Stimulated activated CD8-positive, alpha-beta memory T cell treated with anti-CD3 and anti-CD28 coated beads, Interleukin-7, amount 100 ng/mL, for 1 hour (primary cell): ENCODE data around the gene AKR1A1.
"Not testable (repeated sequence)": the region's sequence is repeated elsewhere in the genome, so short reads cannot be mapped to it uniquely, and the experiment has no call there.

Experiments
- DNase-seq, 2 donors: peaks; one replicate each; pipeline ENCODE4 v3.0.0-alpha.2; 2020; ENCODE audit warnings: low read depth in 2 of 2

AKR1A1 gene

GRCh38 chr1:45523516-45523915 lies 27.1 kb upstream of the AKR1A1 start:
- not testable (repeated sequence) for DNase-seq

- DNase-seq: not testable (repeated sequence)
Measured at GRCh38 chr1:45523975-45524374, 26.7 kb upstream of the AKR1A1 start.

- no peak for DNase-seq
Measured at GRCh38 chr1:45526135-45526644, 24.4 kb upstream of the AKR1A1 start.

- no peak for DNase-seq
Measured at GRCh38 chr1:45530632-45531135, 19.9 kb upstream of the AKR1A1 start.

- no peak for DNase-seq
Measured at GRCh38 chr1:45531873-45532272, 18.8 kb upstream of the AKR1A1 start.

GRCh38 chr1:45535988-45536766 lies 14.4 kb upstream of the AKR1A1 start:
- no peak for DNase-seq

- no peak for DNase-seq
Measured at GRCh38 chr1:45536886-45537285, 13.7 kb upstream of the AKR1A1 start.

- no peak for DNase-seq
Measured at GRCh38 chr1:45541193-45541592, 9.4 kb upstream of the AKR1A1 start.

GRCh38 chr1:45542591-45542990 lies 8.0 kb upstream of the AKR1A1 start:
- DNase-seq: no peak

- peak; percentile 40 to 47 for DNase-seq
Measured at GRCh38 chr1:45543581-45544417, 6.8 kb upstream of the AKR1A1 start.

- DNase-seq: no peak
Measured at GRCh38 chr1:45544530-45544929, 6.1 kb upstream of the AKR1A1 start.

- no peak for DNase-seq
Measured at GRCh38 chr1:45545019-45545493, 5.6 kb upstream of the AKR1A1 start.

GRCh38 chr1:45545553-45546310 lies 4.9 kb upstream of the AKR1A1 start:
- no peak for DNase-seq

GRCh38 chr1:45551684-45552083 lies 1.1 kb downstream of the AKR1A1 start:
- DNase-seq: no peak

- no peak for DNase-seq
Measured at GRCh38 chr1:45552331-45552730, 1.7 kb downstream of the AKR1A1 start.

GRCh38 chr1:45554198-45554597 lies 3.6 kb downstream of the AKR1A1 start:
- DNase-seq: no peak

- no peak for DNase-seq
Measured at GRCh38 chr1:45557422-45557944, 6.9 kb downstream of the AKR1A1 start.

GRCh38 chr1:45563843-45564242 lies 13.2 kb downstream of the AKR1A1 start:
- DNase-seq: no peak

GRCh38 chr1:45566722-45567121 lies 16.1 kb downstream of the AKR1A1 start:
- no peak for DNase-seq

GRCh38 chr1:45567911-45568310 lies 17.3 kb downstream of the AKR1A1 start:
- DNase-seq: no peak

GRCh38 chr1:45568421-45568820 lies 17.8 kb downstream of the AKR1A1 start:
- no peak for DNase-seq
